NOMO-1 (cell line): Measurements from ENCODE around the gene CDK15.

ENCODE experiments used
- DNase-seq, 2 experiments: peaks; one replicate each; lab custom pipeline; 2025; ENCODE audit not compliant: unreplicated experiment in 2 of 2; lab: John Stamatoyannopoulos, UW

CDK15 gene

DNA sequence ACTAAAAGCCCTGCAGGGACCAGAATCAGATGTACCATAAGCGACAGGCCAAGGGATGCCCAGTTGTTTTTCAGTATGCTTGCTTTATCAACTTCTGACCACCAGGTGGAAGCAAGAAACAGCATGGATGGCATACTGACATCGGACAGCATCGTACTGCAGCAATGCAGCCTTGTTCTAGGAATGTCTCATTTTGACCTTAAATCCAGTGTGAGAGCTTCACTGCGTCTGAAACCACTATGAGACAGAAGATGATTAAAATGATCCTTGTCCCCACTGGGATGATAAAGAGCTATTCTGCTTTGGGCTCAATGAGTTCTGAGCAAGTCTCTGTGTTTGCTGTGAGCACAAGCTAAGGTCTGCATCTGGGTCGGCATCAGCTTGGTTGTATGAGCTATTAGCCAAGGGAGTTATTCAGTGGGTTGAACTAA lies 54.3 kb downstream of the CDK15 start:
- DNase-seq = peak; percentile 12 to 68

GRCh38 chr2:201862843-201863242 lies 56.5 kb downstream of the CDK15 start:
- DNase-seq = no peak

DNA sequence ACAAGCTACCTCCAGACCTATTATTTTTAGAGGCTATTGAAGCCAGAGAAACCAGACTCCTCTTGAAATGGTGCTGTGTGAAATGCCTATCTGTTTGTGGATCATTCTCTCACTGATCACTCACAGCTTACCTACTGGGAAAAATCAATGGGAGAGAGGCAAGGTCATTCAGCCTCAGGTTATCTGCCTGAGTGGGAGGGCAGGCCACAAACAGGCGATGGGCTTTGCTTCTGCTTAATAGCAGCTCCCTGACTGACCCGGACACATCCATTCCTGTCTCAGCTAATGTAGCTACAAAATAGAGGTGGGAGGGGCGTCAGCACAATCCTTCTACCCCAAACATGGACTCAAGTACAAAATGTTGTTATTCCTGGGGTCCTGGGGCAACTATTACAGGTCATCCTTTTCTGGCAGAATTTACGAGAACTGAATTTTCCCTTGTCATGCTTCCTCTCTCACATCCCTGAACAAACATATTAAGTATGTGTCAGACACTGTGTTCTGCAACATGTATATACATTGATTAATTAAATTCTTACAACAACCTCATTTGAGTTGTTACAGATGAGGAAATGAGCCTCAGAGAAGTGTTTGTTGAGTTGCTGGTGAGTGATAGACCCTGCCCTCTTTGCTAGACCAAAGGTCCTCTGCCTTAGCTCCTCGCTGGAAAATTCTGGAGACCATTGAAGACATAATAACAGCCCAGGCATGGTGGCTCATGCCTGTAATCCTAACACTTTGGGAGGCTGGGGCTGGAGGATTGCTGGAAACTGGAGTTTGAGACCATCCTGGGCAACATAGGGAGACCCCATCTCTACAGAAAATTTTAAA lies 60.5 kb downstream of the CDK15 start:
- peak in 1 of 2 experiments; percentile 15 for DNase-seq

DNA sequence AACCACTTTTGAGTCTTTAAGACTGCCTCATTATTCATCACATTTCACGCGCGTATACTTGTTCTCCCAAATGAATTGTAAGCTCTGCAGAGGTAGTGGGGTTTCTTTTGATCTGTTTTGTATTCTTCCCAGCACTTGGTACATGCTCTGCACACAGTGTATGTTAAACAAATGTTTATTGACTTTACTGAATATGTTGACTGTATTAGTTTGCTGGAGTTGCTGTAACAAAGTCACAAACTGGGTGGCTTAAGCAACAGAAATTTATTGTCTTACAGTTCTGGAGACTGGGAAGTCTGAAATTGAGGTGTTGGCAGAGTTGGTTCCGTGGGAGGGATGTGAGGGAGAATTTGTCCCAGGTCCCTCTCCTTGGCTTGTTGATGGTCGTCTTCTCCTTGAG lies 65.1 kb downstream of the CDK15 start:
- DNase-seq = no peak

DNA sequence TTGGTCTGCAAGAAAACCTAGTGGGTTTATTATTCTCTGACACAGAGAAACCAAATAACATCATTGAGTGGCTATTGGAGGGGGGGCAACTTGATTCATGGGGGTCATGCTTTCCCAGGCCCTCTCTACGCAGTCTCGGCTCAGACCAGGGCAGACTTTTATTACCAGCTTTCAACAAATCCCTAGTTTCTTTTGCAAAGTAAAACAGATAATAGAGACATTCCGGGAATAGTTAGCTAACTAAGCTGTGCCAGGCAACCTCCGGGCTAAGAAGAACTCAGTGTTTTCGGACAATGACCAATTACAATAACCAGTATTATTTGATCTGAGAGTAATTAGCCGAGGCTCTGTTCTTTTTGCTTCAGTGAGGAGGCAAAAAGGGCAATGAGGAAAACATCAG lies 66.3 kb downstream of the CDK15 start:
- DNase-seq = no peak

DNA sequence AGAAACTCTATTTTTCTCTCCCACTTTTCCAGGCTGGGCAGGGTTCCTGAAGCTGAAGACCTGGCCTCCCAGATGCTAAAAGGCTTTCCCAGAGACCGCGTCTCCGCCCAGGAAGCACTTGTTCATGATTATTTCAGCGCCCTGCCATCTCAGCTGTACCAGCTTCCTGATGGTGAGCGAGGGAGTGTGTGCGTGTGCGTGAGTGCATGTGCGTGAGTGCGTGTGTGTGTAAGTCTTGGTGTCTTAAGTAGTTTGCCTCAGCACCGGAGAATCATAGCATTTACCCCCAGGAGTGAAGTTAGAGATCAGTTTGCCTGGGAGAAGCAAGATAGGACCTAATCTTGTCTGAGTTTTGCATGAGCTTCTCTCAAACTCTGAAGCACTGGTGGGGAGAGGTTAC lies 73.7 kb downstream of the CDK15 start:
- DNase-seq = no peak

GRCh38 chr2:201880579-201880978 lies 74.2 kb downstream of the CDK15 start:
- DNase-seq = no peak

DNA sequence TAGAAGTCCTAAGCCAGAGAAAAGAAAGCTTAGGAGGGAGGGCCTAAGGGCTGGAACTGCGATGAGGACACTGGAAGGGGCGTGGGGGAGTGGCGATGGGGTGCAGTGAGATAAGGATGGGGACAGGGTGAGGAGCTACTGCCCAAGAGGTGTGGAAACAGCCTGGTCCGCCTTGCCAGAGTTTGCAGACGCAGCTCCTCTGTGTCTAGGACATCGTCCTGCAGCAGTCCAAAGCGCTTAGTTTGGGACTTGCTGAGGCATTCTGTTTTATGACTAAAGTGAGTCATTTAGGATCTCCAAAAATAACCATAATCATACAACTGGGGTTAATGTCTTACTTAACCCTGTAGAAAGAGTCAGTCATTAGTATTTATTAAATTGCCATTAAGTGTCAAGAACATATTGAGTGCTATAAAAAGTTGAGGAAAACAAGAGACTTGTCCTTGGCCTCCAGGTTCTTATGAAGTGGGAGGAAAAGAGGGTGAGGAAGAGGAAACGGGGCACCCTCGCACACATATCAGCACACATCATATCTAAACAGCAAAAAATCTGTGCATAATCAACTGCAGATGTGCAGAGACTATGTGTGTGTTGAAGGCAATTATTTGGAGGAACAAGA lies 74.8 kb downstream of the CDK15 start:
- no peak for DNase-seq

- DNase-seq = no peak
Measured at GRCh38 chr2:201881741-201882140, 75.4 kb downstream of the CDK15 start.

DNA sequence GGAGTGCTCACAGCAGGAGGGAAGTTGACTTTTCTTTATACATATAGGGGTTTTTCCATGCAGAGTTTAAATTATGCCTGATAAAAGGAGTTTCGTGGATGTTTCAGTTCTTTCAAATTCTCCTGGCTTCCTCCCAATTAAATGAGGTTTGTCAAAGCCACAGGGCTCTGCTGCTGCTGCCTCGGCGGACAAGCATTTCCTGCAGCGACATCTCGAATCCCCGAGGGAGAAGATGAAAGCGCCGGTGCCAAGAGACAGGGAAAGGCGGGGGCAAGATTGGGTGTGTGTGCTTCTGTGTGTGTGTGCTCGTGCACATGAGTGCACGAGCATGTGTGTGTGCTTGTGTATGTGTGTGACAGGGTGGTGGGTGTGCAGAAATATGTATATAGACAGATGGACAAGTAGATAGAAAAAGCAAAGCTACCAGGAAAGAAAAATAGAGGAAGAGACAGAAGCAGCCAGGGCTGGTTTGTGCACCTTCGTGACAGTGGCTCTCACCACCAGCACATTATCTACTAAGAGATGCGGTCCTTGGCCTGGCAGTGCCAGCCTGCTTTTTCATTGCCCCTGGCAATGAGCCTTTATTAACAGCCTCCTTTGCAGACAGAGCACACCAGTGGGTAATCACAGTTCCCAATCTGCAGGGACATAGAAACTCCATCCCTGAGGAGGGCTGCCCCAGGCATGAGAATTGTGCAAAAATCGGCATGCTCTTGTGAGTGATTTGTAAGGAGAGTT lies 76.2 kb downstream of the CDK15 start:
- peak; percentile 33 to 50 for DNase-seq

- no peak for DNase-seq
Measured at GRCh38 chr2:201883606-201884369, 77.5 kb downstream of the CDK15 start.

DNA sequence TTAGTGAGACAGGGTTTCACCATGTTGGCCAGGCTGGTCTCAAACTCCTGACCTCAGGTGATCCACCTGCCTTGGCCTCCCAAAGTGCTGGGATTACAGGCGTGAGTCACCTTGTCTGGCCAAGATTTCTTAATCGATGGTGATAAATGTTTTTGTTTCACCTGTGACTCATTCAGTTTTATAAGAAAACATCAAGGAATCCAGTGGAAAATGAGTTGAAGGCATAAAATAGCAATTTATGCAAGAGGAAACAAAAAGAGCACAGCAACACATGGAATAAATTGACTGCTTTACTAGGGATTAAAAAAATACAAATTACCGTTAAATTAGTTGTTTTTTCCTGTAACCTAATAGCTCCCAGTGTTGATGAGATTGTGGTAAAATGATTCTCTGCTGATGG lies 80.2 kb downstream of the CDK15 start:
- DNase-seq = no peak

- DNase-seq = no peak
Measured at GRCh38 chr2:201887773-201888425, 81.6 kb downstream of the CDK15 start.

DNA sequence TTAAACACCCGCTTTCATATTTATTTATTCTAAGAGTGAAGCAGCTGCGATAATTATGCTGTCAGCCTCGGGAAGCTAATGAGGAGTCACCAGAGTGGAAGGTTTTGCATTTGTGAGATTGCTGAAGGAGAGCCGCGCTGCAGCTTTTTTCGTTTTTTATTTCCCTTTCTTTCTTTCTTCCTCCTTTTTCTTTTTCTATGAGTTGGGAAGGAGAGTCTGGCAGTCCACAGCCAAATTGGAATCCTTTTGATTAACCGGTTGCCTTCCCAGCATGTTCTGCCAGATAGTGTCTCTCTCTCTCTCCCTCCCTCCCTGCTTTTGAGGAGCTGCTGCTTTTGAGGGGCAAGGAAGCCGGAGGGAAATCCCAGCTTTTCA lies 82.1 kb downstream of the CDK15 start:
- DNase-seq = no peak

DNA sequence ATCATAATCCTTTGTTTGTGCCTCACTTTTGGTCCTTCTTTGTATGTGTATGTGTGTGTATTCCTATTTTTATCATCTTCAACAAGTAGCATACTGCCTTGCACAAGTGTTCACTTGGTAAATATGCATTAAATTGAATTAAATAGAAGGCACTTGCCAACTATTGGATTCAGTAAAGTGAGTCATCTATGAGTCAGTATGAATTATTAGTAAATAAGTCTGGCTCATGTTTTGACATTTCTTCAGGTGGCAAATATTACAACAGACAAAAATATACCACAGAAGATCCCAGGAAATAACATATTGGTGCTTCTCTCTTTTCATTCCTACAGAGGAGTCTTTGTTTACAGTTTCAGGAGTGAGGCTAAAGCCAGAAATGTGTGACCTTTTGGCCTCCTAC lies 84.1 kb downstream of the CDK15 start:
- no peak for DNase-seq

DNA sequence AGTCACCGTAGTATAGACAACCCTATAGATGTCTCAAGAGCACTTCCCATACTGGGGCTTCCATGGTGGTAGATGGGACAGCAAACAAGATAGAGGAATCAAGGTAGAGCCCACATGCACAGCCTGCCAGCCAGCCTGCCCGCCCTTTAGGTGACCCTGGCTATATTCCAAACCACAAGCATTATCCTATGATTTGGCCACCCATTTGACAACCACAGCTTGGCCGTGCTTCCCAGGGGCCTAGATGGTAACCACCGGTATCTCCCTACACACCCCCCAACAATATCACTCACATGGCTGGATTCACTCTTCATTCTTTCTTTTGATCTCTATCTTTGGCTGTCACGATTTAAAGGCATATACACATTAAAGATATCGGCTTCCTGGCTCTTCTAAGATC lies 85.3 kb downstream of the CDK15 start:
- no peak for DNase-seq

DNA sequence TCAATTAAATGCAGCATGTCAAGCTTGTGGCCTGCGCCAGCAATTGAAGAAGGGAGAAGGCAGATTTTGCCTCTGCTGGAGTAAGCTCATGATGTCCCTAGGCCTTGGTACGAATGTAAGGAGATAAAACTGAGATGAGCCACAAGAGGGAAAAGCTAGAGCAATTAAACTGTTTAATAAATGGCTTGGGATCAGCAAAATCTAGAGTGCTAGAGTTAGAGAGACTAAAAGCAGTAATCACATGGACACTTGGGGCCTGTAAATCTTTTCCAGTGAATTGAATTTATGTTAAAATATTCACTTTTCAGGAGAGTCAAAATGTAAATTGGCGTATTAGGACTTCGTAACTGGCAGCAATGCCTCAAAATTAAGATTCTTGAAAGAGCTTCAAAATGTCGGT lies 86.2 kb downstream of the CDK15 start:
- no peak for DNase-seq

DNA sequence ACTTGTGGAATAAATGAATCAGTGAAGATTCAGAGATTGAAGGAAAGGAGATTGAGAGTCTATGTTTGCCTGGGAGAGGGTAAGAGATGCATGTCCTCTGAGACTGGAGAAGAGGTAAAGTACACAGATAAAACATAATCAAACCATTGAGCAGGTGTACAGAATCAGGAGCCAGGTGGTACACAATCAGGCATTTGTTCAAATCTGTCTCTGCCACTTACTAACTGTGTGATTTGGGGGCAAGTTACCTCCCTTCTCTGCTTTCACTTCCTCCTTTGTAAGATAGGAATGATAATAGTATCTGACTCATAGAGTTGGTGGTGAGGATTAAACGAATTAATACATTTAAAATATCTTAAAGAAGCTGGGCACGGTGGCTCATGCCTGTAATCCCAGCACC lies 94.0 kb downstream of the CDK15 start:
- DNase-seq = peak; percentile 23 to 70

GRCh38 chr2:201901786-201902185 lies 95.4 kb downstream of the CDK15 start:
- no peak for DNase-seq
